ENCODE results near the gene SPATA13.
"Not testable (repeated sequence)": the region's sequence is repeated elsewhere in the genome, so short reads cannot be mapped to it uniquely, and the experiment has no call there.

The SPATA13 gene

GRCh38 chr13:24328145-24328544 is 167.6 kb downstream of the SPATA13 start:
- no peak for DNase-seq

- DNase-seq = no peak
These were observed 178.2 kb downstream of the SPATA13 start for GRCh38 chr13:24338721-24339120.

- DNase-seq = no peak
These were observed 179.6 kb downstream of the SPATA13 start for GRCh38 chr13:24339937-24340607.

GRCh38 chr13:24340608-24340955 is 180.1 kb downstream of the SPATA13 start:
- DNase-seq = no peak

GRCh38 chr13:24341439-24341838 is 180.9 kb downstream of the SPATA13 start:
- DNase-seq = no peak

GRCh38 chr13:24348385-24348784 is 187.9 kb downstream of the SPATA13 start:
- no peak for DNase-seq

- no peak for DNase-seq
These were observed 188.4 kb downstream of the SPATA13 start for GRCh38 chr13:24348797-24349515.

- not testable (repeated sequence) for DNase-seq
These were observed 189.5 kb downstream of the SPATA13 start for GRCh38 chr13:24349778-24350664.

- no peak for DNase-seq
These were observed 190.9 kb downstream of the SPATA13 start for GRCh38 chr13:24351423-24351822.

- no peak for DNase-seq
These were observed 193.2 kb downstream of the SPATA13 start for GRCh38 chr13:24353736-24354135.

GRCh38 chr13:24355103-24355502 is 194.6 kb downstream of the SPATA13 start:
- no peak for DNase-seq

- DNase-seq = no peak
These were observed 195.8 kb downstream of the SPATA13 start for GRCh38 chr13:24356270-24356669.
